Aorta (tissue), 5 donors: ENCODE results near the gene ERN2. TPM values are rescaled to one million over a fixed set of nuclear protein-coding genes. Genes with fewer than 3 reads are reported as not detected.
"Not testable (repeated sequence)": the region's sequence is repeated elsewhere in the genome, so short reads cannot be mapped to it uniquely, and the experiment has no call there.

Experiments
- ATAC-seq: fragments of 200-7000 bp; cut with Tn5 transposase; one replicate; pipeline ENCODE4 v1.9.1; 2022; ENCODE audit warnings: moderate library complexity; ENCODE audit not compliant: low FRiP score
- DNase-seq, 2 donors: peaks; one replicate each; pipeline ENCODE4 v3.0.0-alpha.2; 2020
- H3K27ac ChIP-seq, 2 donors: one replicate each; pipeline ENCODE4 v1.5.1; 2013; ENCODE audit warnings: low read length in 2 of 2, mild to moderate bottlenecking in 2 of 2, moderate library complexity in 2 of 2, control low read depth in 1 of 2, inconsistent platforms in 1 of 2, low read depth in 1 of 2
- H3K27me3 ChIP-seq, 2 donors: one replicate each; pipeline ENCODE4 v1.6.1; 2013; ENCODE audit warnings: control low read depth in 1 of 2, low read length in 1 of 2, mild to moderate bottlenecking in 1 of 2, moderate library complexity in 1 of 2; ENCODE audit not compliant: insufficient read depth in 2 of 2, control insufficient read depth in 1 of 2
- H3K36me3 ChIP-seq, 2 donors: one replicate each; pipeline ENCODE4 v1.6.1; 2013; ENCODE audit warnings: control low read depth in 1 of 2, low read length in 1 of 2, mild to moderate bottlenecking in 1 of 2; ENCODE audit not compliant: insufficient read depth in 2 of 2, control insufficient read depth in 1 of 2
- H3K4me1 ChIP-seq, 2 donors: one replicate each; pipeline ENCODE4 v1.6.1; 2013; ENCODE audit warnings: low read length in 2 of 2, control low read depth in 1 of 2, mild to moderate bottlenecking in 1 of 2, moderate library complexity in 1 of 2; ENCODE audit not compliant: insufficient read depth in 2 of 2, control insufficient read depth in 1 of 2
- H3K4me3 ChIP-seq, 2 donors: one replicate each; pipeline ENCODE4 v1.5.1; 2013; ENCODE audit warnings: low read length in 2 of 2, control low read depth in 1 of 2, mild to moderate bottlenecking in 1 of 2
- H3K9me3 ChIP-seq: one replicate; pipeline ENCODE4 v1.6.1; 2013; ENCODE audit warnings: mild to moderate bottlenecking, low read length; ENCODE audit not compliant: control insufficient read depth
- WGBS, 2 donors: extraction: QIAGEN DNeasy Blood & Tissue Kit; methylation state at CpG; one replicate each; pipeline ENCODE4 v1.1.7; 2013; 5-methylcytosine and 5-hydroxymethylcytosine counted together
- intact Hi-C, 2 donors: fragments of 100-400 bp; cut with DNase I; formaldehyde crosslinking; loops; one replicate each; pipeline versions ENCODE4 v1.14.2 to v1.15.0; 2022
- polyA plus RNA-seq, 2 donors: library from polyadenylated mRNA; stranded (reverse); fragments of 200-250 nt; gene quantifications; one replicate each; pipeline ENCODE4 v1.2.3, GENCODE V29; 2013
- total RNA-seq, 2 donors: library from RNA; stranded (reverse); fragmentation: NEBNext Ultra II Directional; extraction: Animal tissue kit (Norgen Biotek cat#: 25700); gene quantifications; one replicate each; pipeline ENCODE4 v1.2.1, GENCODE V29; 2021
- donor health status: healthy with polysubstance abuse.
- donor health status: Bipolar disorder and iron deficiency.
- donor health status: DM: no; HTN: no; CAD: no.
- donor health status: DM: no; HTN: no; CAD: no.
- donor health status: DM: yes; HTN: yes; CAD: no.

The ERN2 gene
- total and polyA plus RNA-seq, 4 donors, result 0.10 to 0.50 TPM; not detected in 2

- H3K9me3 ChIP-seq, result peaks cover 7% of the 10 kb centered on the region
- ATAC-seq (no peak), DNase-seq (no peak)
- H3K27ac ChIP-seq, result no peak overlapping the region
- WGBS, 2 donors, result 76 to 79% methylated on average over 4 of the region's 4 CpGs
- no peaks in the 10 kb centered on the region for H3K4me1 ChIP-seq
- H3K27me3 ChIP-seq, result no peaks in the 10 kb centered on the region
- intact Hi-C loops, result no loop called here
- H3K4me3 ChIP-seq, result no peak overlapping the region
- no peaks in the 10 kb centered on the region for H3K36me3 ChIP-seq
Measured at GRCh38 chr16:23745263-23745662, 32.2 kb upstream of the ERN2 start.

GRCh38 chr16:23742766-23743165 is 29.7 kb upstream of the ERN2 start:
- 32 to 38% methylated on average over 4 of the region's 4 CpGs for WGBS, 2 donors
- intact Hi-C loops, result no loop called here
- H3K27me3 ChIP-seq, result no peaks in the 10 kb centered on the region
- DNase-seq (no peak), ATAC-seq (no peak)
- no peaks in the 10 kb centered on the region for H3K36me3 ChIP-seq
- H3K4me1 ChIP-seq, result no peaks in the 10 kb centered on the region
- H3K9me3 ChIP-seq, result peaks cover 7% of the 10 kb centered on the region
- H3K4me3 ChIP-seq, result no peak overlapping the region
- no peak overlapping the region for H3K27ac ChIP-seq

- peaks cover 7% of the 10 kb centered on the region for H3K9me3 ChIP-seq
- H3K27ac ChIP-seq, result no peak overlapping the region
- H3K4me3 ChIP-seq, result no peak overlapping the region
- DNase-seq, result no peak
- no peaks in the 10 kb centered on the region for H3K4me1 ChIP-seq
- intact Hi-C loops, result no loop called here
- no peaks in the 10 kb centered on the region for H3K36me3 ChIP-seq
- ATAC-seq, result no peak
- WGBS, 2 donors, result 41 to 45% methylated on average over 2 of the region's 2 CpGs
- H3K27me3 ChIP-seq, result no peaks in the 10 kb centered on the region
Measured at GRCh38 chr16:23741675-23742303, 28.8 kb upstream of the ERN2 start.

- Histone ChIP-seq H3K9me3 (peaks cover 3% of the 10 kb centered on the region), H3K36me3 (no peaks in the 10 kb centered on the region), H3K4me1 (no peaks in the 10 kb centered on the region), H3K4me3 (no peak overlapping the region), H3K27ac (no peak overlapping the region), H3K27me3 (no peaks in the 10 kb centered on the region)
- ATAC-seq (no peak), DNase-seq (no peak)
- WGBS, 2 donors, result 50 to 53% methylated on average over 1 of the region's 1 CpG
- intact Hi-C loops, result loop anchor here in 1 of 2 donors (10.0 kb wide), 1 partner anchor 295 kb away; no protein-coding TSS in a partner anchor
Measured at GRCh38 chr16:23739516-23739915, 26.5 kb upstream of the ERN2 start.

- H3K27ac ChIP-seq, H3K4me1 ChIP-seq, H3K9me3 ChIP-seq, H3K4me3 ChIP-seq, ATAC-seq, H3K27me3 ChIP-seq, DNase-seq, H3K36me3 ChIP-seq: not testable (repeated sequence)
- WGBS, 2 donors, result 76 to 88% methylated on average over 1 of the region's 1 CpG
- intact Hi-C loops, result loop anchor here in 1 of 2 donors (10.0 kb wide), 1 partner anchor 297 kb away; no protein-coding TSS in a partner anchor
Measured at GRCh38 chr16:23737423-23738028, 24.5 kb upstream of the ERN2 start.

GRCh38 chr16:23734176-23734893 is 21.3 kb upstream of the ERN2 start:
- no peaks in the 10 kb centered on the region for H3K4me1 ChIP-seq
- H3K4me3 ChIP-seq, result no peak overlapping the region
- no peaks in the 10 kb centered on the region for H3K9me3 ChIP-seq
- DNase-seq, result no peak
- no peaks in the 10 kb centered on the region for H3K27me3 ChIP-seq
- H3K36me3 ChIP-seq, result no peaks in the 10 kb centered on the region
- no peak for ATAC-seq
- no peak overlapping the region for H3K27ac ChIP-seq
- intact Hi-C loops, result loop anchor here in 1 of 2 donors (10.0 kb wide), 1 partner anchor 300 kb away; no protein-coding TSS in a partner anchor
- WGBS, 2 donors, result 46% methylated on average over 19 of the region's 19 CpGs

- WGBS, 2 donors, result 75 to 77% methylated on average over 12 of the region's 12 CpGs
- DNase-seq, result no peak
- Histone ChIP-seq H3K27ac (no peak overlapping the region), H3K27me3 (no peaks in the 10 kb centered on the region), H3K4me3 (no peak overlapping the region), H3K36me3 (no peaks in the 10 kb centered on the region), H3K9me3 (no peaks in the 10 kb centered on the region), H3K4me1 (no peaks in the 10 kb centered on the region)
- no peak for ATAC-seq
- intact Hi-C loops, result loop anchor here in 1 of 2 donors (10.0 kb wide), 1 partner anchor 305 kb away; no protein-coding TSS in a partner anchor
Measured at GRCh38 chr16:23729503-23730424, 16.7 kb upstream of the ERN2 start.

- intact Hi-C loops, result no loop called here
- no peaks in the 10 kb centered on the region for H3K36me3 ChIP-seq
- WGBS, 2 donors, result 57 to 58% methylated on average over 10 of the region's 10 CpGs
Measured at GRCh38 chr16:23728112-23728477, 15.1 kb upstream of the ERN2 start.

More at GRCh38 chr16:23728112-23728477, 15.1 kb upstream of the ERN2 start:
- no peak for ATAC-seq
- no peaks in the 10 kb centered on the region for H3K4me1 ChIP-seq
- no peaks in the 10 kb centered on the region for H3K9me3 ChIP-seq
- H3K27ac ChIP-seq, result no peak overlapping the region
- H3K27me3 ChIP-seq, result no peaks in the 10 kb centered on the region
- no peak for DNase-seq
- H3K4me3 ChIP-seq, result no peak overlapping the region
